Subcutaneous adipose tissue (tissue), 4 donors: Measurements from ENCODE around the gene PTPN13. TPM values are rescaled to one million over a fixed set of nuclear protein-coding genes. Genes with fewer than 3 reads are reported as not detected.

Source experiments
- total RNA-seq, 4 donors: library from RNA; depleted of rRNA; stranded (reverse); fragments of >200 nt; gene quantifications; one replicate each; pipeline ENCODE4 v1.1.0, GENCODE V29; 2016
- TF ChIP-seq, protein P1 (sequence below): fragments of 450-650 bp; IDR thresholded peaks from one replicate; pipeline ENCODE4 v1.5.1; 2016; ENCODE audit warnings: low read depth, mild to moderate bottlenecking, control low read depth, antibody characterized with exemption, moderate library complexity

PTPN13 gene
- total RNA-seq, 4 donors from 2014 or later, result 28.6 to 37.5 (median 33.0) TPM

DNA sequence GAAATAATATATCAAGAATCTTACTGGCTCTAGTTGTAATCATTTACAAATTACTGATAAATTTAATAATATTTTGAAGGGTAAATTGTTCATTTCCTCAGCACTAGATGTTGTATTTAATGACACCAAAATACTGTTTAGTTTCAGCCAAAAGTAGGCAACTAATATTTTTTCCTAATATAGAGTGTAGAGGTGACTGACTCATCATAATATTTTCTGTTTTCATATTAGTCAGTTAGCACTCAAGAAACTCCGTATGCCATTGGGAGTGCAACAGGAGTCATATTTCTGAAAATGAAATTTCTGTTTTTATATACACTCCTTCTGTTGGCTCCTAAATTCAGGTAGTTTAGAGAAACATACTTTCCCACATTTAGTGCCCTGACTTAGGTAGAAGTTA, 36.6 kb upstream of the PTPN13 start:
- TF ChIP-seq, protein P1, sequence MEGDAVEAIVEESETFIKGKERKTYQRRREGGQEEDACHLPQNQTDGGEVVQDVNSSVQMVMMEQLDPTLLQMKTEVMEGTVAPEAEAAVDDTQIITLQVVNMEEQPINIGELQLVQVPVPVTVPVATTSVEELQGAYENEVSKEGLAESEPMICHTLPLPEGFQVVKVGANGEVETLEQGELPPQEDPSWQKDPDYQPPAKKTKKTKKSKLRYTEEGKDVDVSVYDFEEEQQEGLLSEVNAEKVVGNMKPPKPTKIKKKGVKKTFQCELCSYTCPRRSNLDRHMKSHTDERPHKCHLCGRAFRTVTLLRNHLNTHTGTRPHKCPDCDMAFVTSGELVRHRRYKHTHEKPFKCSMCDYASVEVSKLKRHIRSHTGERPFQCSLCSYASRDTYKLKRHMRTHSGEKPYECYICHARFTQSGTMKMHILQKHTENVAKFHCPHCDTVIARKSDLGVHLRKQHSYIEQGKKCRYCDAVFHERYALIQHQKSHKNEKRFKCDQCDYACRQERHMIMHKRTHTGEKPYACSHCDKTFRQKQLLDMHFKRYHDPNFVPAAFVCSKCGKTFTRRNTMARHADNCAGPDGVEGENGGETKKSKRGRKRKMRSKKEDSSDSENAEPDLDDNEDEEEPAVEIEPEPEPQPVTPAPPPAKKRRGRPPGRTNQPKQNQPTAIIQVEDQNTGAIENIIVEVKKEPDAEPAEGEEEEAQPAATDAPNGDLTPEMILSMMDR, result no peak

DNA sequence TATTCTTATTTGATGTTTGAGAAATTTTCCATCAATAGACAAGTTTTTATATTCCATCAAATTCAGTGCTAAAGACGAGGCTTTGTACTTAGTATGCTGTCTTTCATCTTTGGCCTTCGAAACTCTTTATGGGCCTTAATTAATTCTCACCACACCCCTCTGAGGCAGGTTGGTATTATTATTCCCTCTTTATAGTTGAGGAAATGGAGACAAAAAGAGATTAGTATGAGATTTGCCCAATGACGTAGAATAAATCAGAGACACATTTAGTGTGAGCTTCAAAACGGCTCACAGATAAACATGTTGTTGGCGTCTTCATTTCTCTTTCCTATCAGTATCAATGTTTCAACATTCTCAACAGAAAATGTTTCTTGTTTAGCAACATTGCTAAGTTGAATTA, 35.9 kb upstream of the PTPN13 start:
- TF ChIP-seq, protein P1, result no peak

DNA sequence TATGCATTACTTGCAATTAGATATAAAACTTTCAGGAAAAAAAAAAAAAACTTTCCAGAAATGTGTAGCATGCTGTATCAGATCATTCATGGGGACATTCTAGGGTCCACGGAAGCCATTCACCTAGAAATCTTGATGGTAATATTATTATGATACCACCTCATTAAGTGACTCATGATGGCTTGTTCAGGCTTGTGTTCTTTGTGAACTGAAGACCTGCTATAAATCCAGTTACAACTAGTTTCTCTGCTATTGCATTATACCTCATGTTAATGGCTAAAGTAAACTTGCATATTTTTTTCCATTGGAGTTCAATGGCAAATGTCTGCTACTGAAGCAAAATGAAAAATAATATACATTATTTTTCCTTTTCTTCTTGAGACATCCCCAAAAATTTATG, 35.3 kb upstream of the PTPN13 start:
- TF ChIP-seq, protein P1, result no peak

DNA sequence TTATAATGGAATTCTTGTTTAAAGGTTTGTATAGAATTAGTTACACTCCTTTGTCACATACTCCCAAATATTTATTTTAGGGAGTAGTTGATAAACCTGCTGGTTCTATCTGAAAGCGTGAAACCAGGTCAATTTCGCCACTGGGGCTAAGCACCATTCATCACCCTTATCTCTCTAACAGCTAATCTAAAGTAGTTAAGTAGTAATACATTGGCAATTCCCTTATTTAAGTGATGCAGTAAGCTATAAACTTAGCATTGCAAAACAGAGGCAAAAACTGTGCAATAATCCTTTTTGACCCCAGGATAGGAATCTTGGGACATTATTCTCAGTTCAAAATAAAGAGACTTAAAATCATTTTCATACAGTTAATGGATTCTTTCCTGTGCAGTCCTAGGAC, 33.7 kb upstream of the PTPN13 start:
- TF ChIP-seq, protein P1, result no peak

DNA sequence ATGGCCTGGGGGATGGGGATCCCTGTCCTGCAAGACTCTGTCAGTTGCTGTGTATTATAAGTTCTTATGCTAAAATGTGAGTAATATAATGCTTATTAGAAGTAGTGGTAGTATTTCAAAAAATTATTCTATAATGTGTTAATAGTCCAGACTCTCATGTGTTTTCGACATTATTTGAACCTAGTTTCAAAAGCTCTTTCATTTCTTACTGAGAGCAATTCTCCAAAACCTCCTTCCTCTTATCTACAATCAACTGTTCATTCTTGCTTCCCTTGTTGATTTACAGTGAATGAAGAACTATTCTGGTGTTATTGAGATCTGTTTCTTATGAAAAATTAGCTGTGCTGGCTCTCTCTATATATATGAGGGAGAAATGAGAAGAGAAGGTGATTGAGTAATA, 32.9 kb upstream of the PTPN13 start:
- TF ChIP-seq, protein P1, result no peak

DNA sequence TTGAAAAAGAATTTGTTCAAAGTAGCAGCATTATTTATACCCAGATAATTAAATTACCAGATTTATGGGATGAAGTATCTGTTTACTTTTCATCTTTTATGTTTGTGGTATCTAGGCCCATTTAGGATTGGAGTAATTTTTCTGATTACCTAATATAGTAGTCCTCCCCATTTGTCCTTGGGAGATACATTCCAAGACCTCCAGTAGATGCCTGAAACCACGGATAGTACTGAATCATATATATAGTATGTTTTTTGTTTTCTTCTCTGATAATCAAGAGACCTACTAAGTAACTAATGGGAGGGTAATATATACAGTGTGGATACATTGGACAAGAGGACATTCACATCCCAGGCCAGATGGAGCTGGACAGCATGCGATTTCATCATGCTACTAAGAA, 30.7 kb upstream of the PTPN13 start:
- TF ChIP-seq, protein P1, result no peak

DNA sequence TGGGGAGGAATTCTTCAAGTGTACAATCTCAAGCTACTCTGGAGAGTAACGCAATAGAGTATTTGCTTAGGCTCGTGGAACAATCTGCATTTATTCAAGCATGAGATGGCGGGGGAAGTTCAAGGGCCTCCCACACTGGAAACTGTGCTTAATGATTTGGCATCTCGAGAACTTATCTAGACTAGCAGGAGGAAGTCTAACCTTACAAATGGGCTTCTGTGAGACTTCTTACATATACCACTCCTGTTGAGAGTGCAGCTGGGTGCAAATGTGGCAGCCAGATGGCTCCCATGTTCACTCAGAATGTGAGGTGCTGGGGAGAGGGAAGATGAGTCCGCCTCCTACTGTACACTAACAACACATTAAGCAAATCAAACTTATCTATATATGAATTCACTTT, 29.3 kb upstream of the PTPN13 start:
- TF ChIP-seq, protein P1, result no peak

DNA sequence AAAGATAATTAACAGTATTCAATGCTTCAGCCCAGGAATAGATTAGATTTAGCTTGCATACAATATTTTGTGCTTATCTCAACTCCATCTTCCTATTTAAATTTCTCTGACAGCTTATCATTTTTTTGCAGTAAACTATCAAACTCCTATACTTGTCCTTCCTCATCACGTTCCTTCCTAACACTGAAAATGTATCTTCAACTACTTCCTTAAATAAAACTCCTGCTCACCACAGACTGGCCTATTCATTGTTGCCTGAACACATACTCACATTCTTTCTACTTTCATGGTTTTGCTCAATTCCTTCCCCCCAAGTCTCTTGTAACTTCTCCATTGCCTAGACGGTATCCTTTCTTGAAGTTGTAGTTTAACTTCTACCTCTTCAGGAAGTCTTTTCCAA, 28.5 kb upstream of the PTPN13 start:
- TF ChIP-seq, protein P1, result no peak
